Loucy (cell line): Measurements from ENCODE around the gene ZSWIM6.
A peak's percentile ranks its signal among the peaks of the same experiment; 100 is the strongest.

Experiments used
- H2AFZ ChIP-seq: fragments of 200-600 bp; sonication (generic); 2 replicates; pipeline ENCODE4 v1.6.0; 2016; ENCODE audit warnings: antibody characterized with exemption, mild to moderate bottlenecking, low read length, moderate library complexity
- H3F3A ChIP-seq: fragments of 200-600 bp; 2 replicates; pipeline ENCODE4 v1.6.0; 2016; ENCODE audit warnings: antibody characterized with exemption, low read depth, mild to moderate bottlenecking
- H3K27me3 ChIP-seq: fragments of 200-600 bp; sonication (generic); 2 replicates; pipeline ENCODE4 v1.6.1; 2014; ENCODE audit warnings: low read length, mild to moderate bottlenecking; ENCODE audit not compliant: insufficient read depth, poor library complexity, severe bottlenecking
- H3K36me3 ChIP-seq: fragments of 200-600 bp; sonication (generic); 2 replicates; pipeline ENCODE4 v1.6.1; 2016; ENCODE audit warnings: low read length; ENCODE audit not compliant: insufficient read depth
- H3K4me1 ChIP-seq: fragments of 200-600 bp; sonication (generic); 2 replicates; pipeline ENCODE4 v1.5.1; 2014; ENCODE audit warnings: low read length, mild to moderate bottlenecking; ENCODE audit not compliant: insufficient read depth, poor library complexity, severe bottlenecking
- H3K4me2 ChIP-seq: fragments of 200-600 bp; sonication (generic); 2 replicates; pipeline ENCODE4 v1.6.0; 2014; ENCODE audit warnings: antibody characterized with exemption, low read length, low read depth, mild to moderate bottlenecking; ENCODE audit not compliant: poor library complexity, severe bottlenecking
- H3K4me3 ChIP-seq: fragments of 200-600 bp; sonication (generic); 2 replicates; pipeline ENCODE4 v1.5.1; 2014; ENCODE audit warnings: low read length, mild to moderate bottlenecking, mixed read lengths; ENCODE audit not compliant: poor library complexity, severe bottlenecking
- H3K79me2 ChIP-seq: fragments of 200-600 bp; sonication (generic); 2 replicates; pipeline ENCODE4 v1.6.1; 2014; ENCODE audit warnings: low read length; ENCODE audit not compliant: insufficient read depth
- H3K9ac ChIP-seq: fragments of 200-600 bp; sonication (generic); 2 replicates; pipeline ENCODE4 v1.6.0; 2014; ENCODE audit warnings: mild to moderate bottlenecking, low read depth, low read length, moderate library complexity; ENCODE audit not compliant: poor library complexity, severe bottlenecking
- H3K9me2 ChIP-seq: fragments of 200-600 bp; sonication (generic); replicated peaks from 2 replicates; pipeline ENCODE4 v1.6.1; 2016; ENCODE audit warnings: low read depth, low read length, mixed read lengths
- H3K9me3 ChIP-seq: fragments of 200-600 bp; sonication (generic); 2 replicates; pipeline ENCODE4 v1.6.1; 2014; ENCODE audit warnings: mild to moderate bottlenecking, antibody characterized with exemption, low read length, low read depth; ENCODE audit not compliant: insufficient read depth
- H4K20me1 ChIP-seq: fragments of 200-600 bp; sonication (generic); 2 replicates; pipeline ENCODE4 v1.6.0; 2014; ENCODE audit warnings: antibody characterized with exemption, low read length, mild to moderate bottlenecking; ENCODE audit not compliant: insufficient read depth, poor library complexity, severe bottlenecking
- CTCF ChIP-seq: fragments of 200-600 bp; sonication (generic); conservative IDR thresholded peaks from 2 replicates; pipeline ENCODE4 v1.5.1; 2014; ENCODE audit warnings: mild to moderate bottlenecking, antibody characterized with exemption, low read length
- EZH2phosphoT487 ChIP-seq: fragments of 200-600 bp; IDR thresholded peaks from 2 replicates; pipeline ENCODE4 v1.6.1; 2018; ENCODE audit warnings: antibody characterized with exemption, mild to moderate bottlenecking, moderate library complexity, borderline replicate concordance

The ZSWIM6 gene

DNA sequence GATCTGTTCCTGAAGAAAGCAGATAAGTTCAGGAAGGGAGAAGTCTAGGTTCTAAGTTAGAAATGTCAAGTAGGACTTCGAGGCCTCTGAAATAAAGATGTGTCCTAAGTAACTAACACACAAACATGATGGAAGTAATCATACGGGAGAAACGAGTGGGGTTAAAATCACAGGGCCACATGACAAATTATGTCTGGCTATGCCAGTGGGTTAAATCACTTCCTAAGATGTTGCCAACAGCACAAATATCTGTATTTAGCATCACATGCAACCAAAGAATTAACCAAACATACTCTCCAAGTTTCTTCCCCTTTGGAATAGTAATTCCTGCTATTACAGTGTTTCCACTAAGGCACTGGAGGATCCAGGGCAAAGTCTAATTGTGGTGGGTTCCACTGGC is 13.7 kb upstream of the ZSWIM6 start:
- Histone ChIP-seq H3F3A (no peaks in the 10 kb centered on the region), H3K36me3 (no peaks in the 10 kb centered on the region), H3K79me2 (no peaks in the 10 kb centered on the region), H4K20me1 (no peaks in the 10 kb centered on the region), H3K9me2 (no peaks in the 10 kb centered on the region), H3K4me2 (no peak overlapping the region), H3K27me3 (no peaks in the 10 kb centered on the region), H3K4me3 (no peak overlapping the region), H2AFZ (no peak overlapping the region), H3K9ac (no peak overlapping the region), H3K4me1 (peaks cover 23% of the 10 kb centered on the region), H3K9me3 (no peaks in the 10 kb centered on the region)
- no peak for TF ChIP-seq CTCF

DNA sequence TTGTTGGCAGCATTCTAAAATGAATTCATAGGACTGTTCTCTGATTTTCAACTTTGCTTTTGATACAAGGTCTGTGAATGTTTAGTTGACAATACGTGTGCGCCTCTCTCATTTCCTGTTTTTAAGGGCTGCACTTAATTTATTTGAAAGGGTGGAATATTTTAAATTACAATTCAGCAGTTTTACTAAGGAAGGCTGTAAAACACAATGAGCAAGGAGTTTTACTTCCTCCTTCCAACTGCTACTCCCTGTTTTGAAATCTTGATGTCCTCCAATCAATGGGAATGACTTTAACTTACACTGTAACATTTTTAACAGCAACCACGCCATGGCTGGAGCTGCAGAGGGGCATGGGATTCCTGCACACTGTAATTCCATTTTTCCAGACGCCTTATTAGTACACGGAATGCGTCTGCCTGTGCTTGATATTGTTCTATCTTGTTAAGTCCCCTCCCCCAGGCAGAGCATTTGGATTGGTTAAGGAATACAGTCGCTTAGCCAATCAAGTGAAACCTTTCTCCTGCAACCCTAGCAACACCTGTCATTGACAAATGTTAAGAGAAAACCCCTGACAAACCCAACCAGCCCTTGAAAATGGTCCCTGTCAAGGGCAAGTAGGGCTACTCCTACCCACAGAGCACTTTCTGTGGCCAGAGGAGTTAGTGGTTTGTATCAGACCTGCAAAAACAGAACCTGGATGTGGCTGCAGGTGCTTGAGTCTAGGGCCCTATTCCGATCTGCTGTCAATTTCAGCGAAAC is 12.5 kb upstream of the ZSWIM6 start:
- H3K79me2 ChIP-seq, result no peaks in the 10 kb centered on the region
- no peak overlapping the region for H3K4me3 ChIP-seq
- peak overlapping the region; percentile 64 for H2AFZ ChIP-seq
- no peaks in the 10 kb centered on the region for H3K9me2 ChIP-seq
- H3K4me2 ChIP-seq, result peak overlapping the region; percentile 1
- H3K27me3 ChIP-seq, result no peaks in the 10 kb centered on the region
- H4K20me1 ChIP-seq, result no peaks in the 10 kb centered on the region
- H3F3A ChIP-seq, result no peaks in the 10 kb centered on the region
- no peaks in the 10 kb centered on the region for H3K9me3 ChIP-seq
- H3K9ac ChIP-seq, result no peak overlapping the region
- H3K4me1 ChIP-seq, result peaks cover 15% of the 10 kb centered on the region
- no peaks in the 10 kb centered on the region for H3K36me3 ChIP-seq
- TF ChIP-seq CTCF (no peak), EZH2phosphoT487 (no peak)

DNA sequence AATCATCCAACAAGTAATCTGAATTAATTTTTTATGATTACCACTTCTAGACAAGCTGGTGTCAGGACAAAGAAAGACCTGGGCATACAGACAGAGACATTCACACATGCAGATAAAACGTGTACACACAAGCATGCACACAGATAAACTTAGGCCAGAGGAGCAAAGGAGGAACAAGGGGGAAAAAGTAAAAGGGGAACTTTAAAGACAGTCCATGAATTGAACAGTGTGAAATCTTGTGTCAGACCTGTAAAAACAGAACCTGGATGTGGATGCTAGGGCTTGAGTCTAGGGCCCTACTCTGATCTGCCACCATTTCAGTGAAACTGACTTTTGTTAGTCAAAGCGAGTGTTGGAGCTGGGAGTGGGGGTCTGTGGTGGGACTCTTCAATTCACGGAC is 11.2 kb upstream of the ZSWIM6 start:
- no peak overlapping the region for H3K9ac ChIP-seq
- no peaks in the 10 kb centered on the region for H3K27me3 ChIP-seq
- no peaks in the 10 kb centered on the region for H3K36me3 ChIP-seq
- no peak overlapping the region for H2AFZ ChIP-seq
- peaks cover 13% of the 10 kb centered on the region for H3K4me1 ChIP-seq
- H3K9me3 ChIP-seq, result no peaks in the 10 kb centered on the region
- no peaks in the 10 kb centered on the region for H3K9me2 ChIP-seq
- no peak overlapping the region for H3K4me2 ChIP-seq
- TF ChIP-seq EZH2phosphoT487 (no peak), CTCF (no peak)
- no peaks in the 10 kb centered on the region for H3K79me2 ChIP-seq
- H3F3A ChIP-seq, result no peaks in the 10 kb centered on the region
- H4K20me1 ChIP-seq, result no peaks in the 10 kb centered on the region
- H3K4me3 ChIP-seq, result no peak overlapping the region
